AG09319 (cell line): ENCODE measurements around the gene CEP63.
"Not testable (repeated sequence)": the region's sequence is repeated elsewhere in the genome, so short reads cannot be mapped to it uniquely, and the experiment has no call there.

Source experiments
- DNase-seq: peaks from one replicate; pipeline ENCODE4 v3.0.0-alpha.2; 2010; ENCODE audit warnings: low read depth; ENCODE audit errors: extremely low read depth
- CTCF ChIP-seq: IDR thresholded peaks from 2 replicates; pipeline ENCODE4 v1.5.1; 2011; ENCODE audit warnings: low read depth, mild to moderate bottlenecking, inconsistent platforms, low read length, moderate library complexity

The CEP63 gene

GRCh38 chr3:134568790-134569189, 82.9 kb downstream of the CEP63 start:
- no peak for TF ChIP-seq CTCF
- DNase-seq = no peak

GRCh38 chr3:134569899-134570298, 84.0 kb downstream of the CEP63 start:
- not testable (repeated sequence) for DNase-seq

GRCh38 chr3:134576426-134576825, 90.6 kb downstream of the CEP63 start:
- no peak for DNase-seq
- TF ChIP-seq CTCF = no peak

- DNase-seq = no peak
- no peak for TF ChIP-seq CTCF
These were observed 91.0 kb downstream of the CEP63 start for GRCh38 chr3:134576831-134577230.

- DNase-seq = no peak
- TF ChIP-seq CTCF = no peak
These were observed 93.3 kb downstream of the CEP63 start for GRCh38 chr3:134579141-134579665.

- DNase-seq = no peak
- no peak for TF ChIP-seq CTCF
These were observed 104.9 kb downstream of the CEP63 start for GRCh38 chr3:134590766-134591165.

GRCh38 chr3:134592806-134593205, 106.9 kb downstream of the CEP63 start:
- DNase-seq = no peak
- no peak for TF ChIP-seq CTCF

- no peak for DNase-seq
- no peak for TF ChIP-seq CTCF
These were observed 108.5 kb downstream of the CEP63 start for GRCh38 chr3:134594331-134594741.

- not testable (repeated sequence) for DNase-seq
These were observed 109.1 kb downstream of the CEP63 start for GRCh38 chr3:134594986-134595385.
